ENCODE data around the gene STK39.

The STK39 gene

DNA sequence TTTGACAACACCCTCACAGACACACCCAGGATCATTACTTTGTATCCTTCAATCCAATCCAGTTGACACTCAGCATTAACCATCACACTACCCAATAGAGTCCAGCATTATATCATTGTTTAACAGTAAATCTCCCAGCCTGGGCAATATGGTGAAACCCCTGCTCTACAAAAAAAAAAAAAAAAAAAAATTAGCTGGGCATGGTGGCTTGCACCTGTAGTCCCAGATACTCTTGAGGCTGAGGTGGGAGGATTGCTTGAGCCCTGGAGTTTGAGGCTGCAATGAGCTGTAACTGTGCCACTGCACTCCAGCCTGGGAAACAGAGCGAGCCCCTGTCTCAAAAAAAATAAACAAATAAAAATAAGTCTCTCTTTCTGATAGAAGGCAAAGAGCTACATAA is 304.0 kb downstream of the STK39 start:
- DNase-seq: no peak

GRCh38 chr2:167942366-167943081 is 304.9 kb downstream of the STK39 start:
- no peak for DNase-seq

DNA sequence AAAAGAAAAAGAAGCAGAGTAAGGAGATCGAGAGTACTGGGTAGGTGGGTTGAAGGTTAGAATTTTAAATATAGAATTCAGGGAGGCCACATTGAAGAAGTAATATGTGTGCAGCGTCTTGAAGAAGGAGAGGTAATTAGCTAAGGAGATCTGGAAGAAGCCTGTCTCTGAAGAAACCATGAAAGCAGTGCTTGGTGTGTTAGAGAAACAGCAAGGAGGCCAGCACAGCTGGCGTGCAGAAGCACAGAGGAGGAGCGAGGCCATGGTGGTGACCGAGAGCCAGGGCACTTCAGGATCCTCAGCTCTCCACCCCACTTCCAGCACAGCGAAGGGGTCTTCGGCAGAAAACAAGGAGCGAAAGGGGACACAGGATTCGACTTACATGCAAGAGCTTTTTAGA is 305.8 kb downstream of the STK39 start:
- DNase-seq: no peak

- DNase-seq: no peak
Observed at GRCh38 chr2:167940734-167941507, 306.5 kb downstream of the STK39 start.

- no peak for DNase-seq
Observed at GRCh38 chr2:167940346-167940725, 307.1 kb downstream of the STK39 start.

DNA sequence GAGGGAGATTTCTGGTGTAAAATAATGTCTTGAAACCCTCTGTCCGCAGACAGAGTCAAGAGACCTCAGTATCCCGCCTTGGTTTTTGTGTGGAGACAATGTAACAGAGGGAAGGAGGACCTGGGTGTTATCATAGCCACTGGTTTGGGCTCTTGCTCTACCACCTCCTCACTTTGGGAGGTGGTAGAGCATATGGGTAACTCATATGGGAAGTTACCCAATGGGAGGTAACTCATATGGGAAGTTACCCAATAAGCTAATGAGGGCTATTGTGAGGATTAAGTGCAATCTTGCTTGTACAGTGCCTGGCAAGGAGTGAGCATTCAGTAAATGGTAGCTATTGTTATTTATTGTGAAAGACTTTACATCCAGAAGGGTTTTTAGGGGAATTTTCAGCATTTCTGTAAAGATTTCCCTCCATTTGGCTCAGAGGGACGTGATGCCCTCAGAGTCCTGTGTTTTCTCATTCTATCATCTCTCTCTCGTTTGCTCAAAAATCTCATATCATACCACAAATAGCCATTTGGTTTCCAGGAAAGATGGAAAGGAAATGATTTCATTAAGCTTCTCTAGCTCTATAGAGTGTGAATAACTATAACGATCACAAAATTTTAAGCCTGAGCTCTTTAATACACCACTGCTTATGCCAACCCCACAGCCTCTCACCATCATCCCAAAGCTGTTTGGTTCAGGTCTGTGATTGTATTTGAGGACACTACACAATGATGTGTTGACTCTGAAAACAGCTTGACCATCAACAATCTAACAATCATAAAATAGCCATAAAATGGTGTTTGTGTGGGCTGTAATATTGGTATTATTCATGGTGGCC is 307.7 kb downstream of the STK39 start:
- peak; percentile 16 for DNase-seq

DNA sequence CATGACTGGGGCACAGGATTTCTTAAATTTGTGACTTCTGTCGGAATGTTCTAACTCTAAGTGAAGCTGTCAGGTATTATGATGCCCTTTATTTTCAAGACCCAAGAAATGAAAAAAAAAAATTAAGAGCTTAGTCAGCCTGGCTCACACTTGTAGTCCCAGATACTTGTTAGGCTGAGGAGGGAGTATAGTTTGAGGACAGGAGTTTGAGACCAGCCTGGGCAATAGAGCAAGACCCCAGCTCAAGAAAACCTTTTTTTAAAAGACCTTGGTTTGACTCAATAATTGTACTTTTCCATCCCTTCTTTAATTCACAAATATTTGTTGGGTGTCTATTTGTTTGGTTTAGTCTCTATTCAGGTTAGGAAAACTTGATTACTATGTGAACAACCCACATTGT is 310.0 kb downstream of the STK39 start:
- DNase-seq: no peak

DNA sequence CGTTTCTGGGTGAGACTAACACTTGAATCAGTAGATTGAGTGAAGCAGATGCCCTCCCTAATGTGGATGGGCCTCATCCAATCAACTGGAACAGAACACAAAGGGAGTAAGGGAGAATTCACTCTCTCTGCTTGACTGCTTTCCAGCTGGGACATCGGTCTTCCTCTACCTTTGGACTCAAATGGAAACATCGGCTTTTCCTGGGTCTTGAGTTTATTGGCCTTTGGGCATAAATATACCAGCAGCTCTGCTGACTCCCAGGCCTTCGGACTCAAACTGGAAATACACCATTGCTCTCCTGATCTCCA is 311.6 kb downstream of the STK39 start:
- no peak for DNase-seq

DNA sequence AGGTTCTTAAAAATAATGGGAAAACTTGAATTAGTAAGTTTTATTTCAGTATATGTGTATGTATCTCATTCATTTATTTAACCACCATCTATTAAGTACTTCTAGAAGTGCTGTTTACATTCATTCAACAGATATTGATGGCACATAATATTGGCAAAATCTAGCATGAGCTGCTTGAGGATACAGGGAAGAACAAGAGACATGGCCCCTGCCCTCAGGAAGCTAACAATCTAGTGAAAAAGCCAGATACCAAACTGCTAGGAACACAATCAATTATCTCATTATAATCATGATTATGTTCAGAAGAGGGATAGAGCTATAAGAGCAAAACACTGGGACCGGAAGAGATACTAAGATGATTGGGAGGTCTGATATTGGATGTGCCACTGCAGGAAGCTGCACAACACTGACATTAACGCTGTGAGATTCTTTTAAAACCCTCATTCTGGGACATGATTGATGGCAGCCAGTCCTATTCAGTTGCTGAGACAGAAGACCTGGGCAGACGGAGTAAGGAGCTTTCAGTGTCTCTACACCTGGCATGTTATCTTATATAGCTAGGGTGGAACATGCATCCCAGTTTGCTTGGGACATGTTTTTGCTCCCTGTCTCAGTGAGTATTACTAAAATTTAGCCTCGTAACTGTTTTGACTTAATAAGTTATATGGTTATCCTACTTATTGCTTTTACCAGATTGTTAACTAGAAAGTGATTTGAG is 314.1 kb downstream of the STK39 start:
- DNase-seq: no peak

- DNase-seq: no peak
Observed at GRCh38 chr2:167932123-167932693, 315.2 kb downstream of the STK39 start.

GRCh38 chr2:167929484-167929883 is 317.9 kb downstream of the STK39 start:
- DNase-seq: no peak

- DNase-seq: no peak
Observed at GRCh38 chr2:167928434-167928833, 319.0 kb downstream of the STK39 start.

- no peak for DNase-seq
Observed at GRCh38 chr2:167925758-167926157, 321.6 kb downstream of the STK39 start.

GRCh38 chr2:167924556-167924955 is 322.8 kb downstream of the STK39 start:
- no peak for DNase-seq

- DNase-seq: no peak
Observed at GRCh38 chr2:167916756-167917155, 330.6 kb downstream of the STK39 start.

DNA sequence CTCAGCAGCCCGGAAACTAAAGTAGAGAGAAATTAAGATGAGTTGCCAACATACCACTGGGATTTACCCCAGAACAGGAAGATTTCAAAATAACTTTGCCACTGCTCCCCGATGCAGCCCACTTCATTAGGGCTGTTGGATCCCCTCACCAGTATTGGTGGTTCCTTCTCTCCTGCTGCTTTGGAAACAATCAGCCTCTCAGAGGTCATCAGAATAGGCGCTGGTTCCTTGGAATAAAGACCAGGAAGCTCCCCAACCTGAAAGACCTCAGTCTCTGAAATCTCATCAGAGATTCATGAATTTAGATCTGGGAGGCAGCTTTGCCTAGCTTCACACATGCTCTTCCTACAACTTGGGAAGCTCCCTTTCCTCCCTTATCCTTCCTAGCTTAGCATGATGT is 332.4 kb downstream of the STK39 start:
- no peak for DNase-seq

DNA sequence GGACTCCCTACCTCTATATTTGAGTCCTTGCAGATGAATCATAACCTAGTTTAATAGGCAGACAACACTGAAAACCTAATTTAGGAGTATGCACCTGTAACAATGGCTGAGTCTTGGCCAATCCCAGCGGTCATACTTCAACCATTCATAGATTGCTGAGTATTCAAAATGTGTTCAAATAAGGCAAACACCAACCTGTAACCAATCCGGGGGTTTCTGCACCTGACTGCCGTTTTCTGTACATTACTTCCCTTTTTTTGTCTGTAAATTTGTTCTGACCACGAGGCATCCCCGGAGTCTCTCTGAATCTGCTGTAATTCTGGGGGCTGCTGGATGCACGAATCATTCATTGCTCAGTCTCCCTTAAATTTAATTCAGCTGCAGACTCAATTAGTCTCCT is 338.6 kb downstream of the STK39 start:
- DNase-seq: no peak

GRCh38 chr2:167905668-167906067 is 341.7 kb downstream of the STK39 start:
- DNase-seq: no peak

Measured in suppressor macrophage treated with lipopolysaccharide for 4 hours (primary cell).